KOPT-K1 (cell line): ENCODE data around the gene KCNN2.

Source experiments
- H3K27ac ChIP-seq: fragments of 200-600 bp; sonication (generic); 2 replicates; pipeline ENCODE4 v1.5.1; 2016; ENCODE audit warnings: antibody characterized with exemption, mild to moderate bottlenecking, low read depth, low read length; ENCODE audit not compliant: poor library complexity, severe bottlenecking
- H3K36me3 ChIP-seq: fragments of 200-600 bp; sonication (generic); 2 replicates; pipeline ENCODE4 v1.5.1; 2017; ENCODE audit warnings: antibody characterized with exemption, mild to moderate bottlenecking, low read length, moderate library complexity; ENCODE audit not compliant: insufficient read depth
- H3K9me3 ChIP-seq: fragments of 200-600 bp; sonication (generic); 2 replicates; pipeline ENCODE4 v1.5.1; 2017; ENCODE audit warnings: antibody characterized with exemption, low read length, mild to moderate bottlenecking; ENCODE audit not compliant: insufficient read depth, poor library complexity, severe bottlenecking

The KCNN2 gene

DNA sequence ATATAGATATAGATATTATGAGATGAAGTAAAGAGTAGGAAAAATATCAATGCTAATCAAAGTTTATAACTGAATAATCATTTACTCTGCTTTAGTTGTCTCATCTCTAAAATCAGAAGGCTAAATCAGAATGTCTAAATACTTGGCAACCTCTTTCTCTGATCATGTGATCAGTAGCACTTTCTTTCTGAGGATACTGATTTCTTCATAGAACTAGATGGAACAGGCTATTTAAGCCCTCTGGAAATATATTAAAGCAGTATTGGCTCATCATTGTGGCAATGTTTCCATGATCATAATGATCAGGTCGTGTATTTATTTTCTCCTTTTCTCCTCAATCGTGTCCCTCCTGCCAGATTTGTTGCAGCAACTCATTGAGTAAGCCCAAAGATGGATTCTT lies 109.7 kb downstream of the KCNN2 start:
- Histone ChIP-seq H3K36me3 (no peaks in the 10 kb centered on the region), H3K9me3 (no peaks in the 10 kb centered on the region), H3K27ac (no peak overlapping the region)

DNA sequence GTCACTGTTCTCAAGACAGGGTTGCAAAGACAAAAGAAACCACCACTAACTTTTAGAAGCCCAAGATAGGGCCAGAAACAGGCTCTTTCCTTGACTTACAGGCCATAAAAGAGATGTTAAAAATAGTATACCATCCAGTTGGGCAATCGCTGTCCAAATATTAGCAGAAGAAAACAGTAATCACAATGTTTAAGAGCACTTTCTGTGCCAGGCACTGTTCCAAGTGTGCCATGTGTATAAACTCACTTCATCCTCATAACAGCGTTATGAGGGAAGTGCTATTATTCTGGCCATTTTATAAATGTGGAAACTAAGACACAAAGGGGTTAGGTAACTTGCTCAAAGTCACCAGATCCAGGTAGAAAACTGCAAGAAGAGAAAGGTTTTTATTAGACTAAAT lies 111.7 kb downstream of the KCNN2 start:
- no peaks in the 10 kb centered on the region for H3K9me3 ChIP-seq
- no peak overlapping the region for H3K27ac ChIP-seq

DNA sequence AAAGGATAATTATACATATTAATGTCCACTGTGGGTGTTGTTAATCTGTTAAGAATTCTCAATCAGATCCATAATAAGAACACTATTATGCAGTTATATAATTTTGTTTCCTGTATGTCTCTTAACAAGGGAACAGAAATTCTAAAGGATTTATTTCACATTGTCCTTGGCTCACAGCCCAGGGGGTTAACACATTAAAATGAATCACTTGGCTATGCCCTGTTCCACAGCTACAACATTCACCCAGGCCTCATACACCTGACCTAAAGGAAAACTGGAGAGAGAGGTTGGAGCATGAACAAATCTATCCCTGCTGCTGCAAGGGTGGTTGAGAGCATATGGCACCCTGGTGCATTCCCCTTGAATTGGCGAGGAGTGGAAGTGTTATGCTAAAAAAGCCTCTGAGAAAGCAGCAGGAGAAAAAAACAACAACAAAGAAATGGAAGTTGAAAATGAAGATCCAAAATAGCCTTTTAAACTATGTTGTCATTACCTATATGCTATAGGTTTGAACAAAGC lies 116.0 kb downstream of the KCNN2 start:
- Histone ChIP-seq H3K27ac (no peak overlapping the region), H3K36me3 (no peaks in the 10 kb centered on the region), H3K9me3 (no peaks in the 10 kb centered on the region)

More for the DNA sequence above, 111.7 kb downstream of the KCNN2 start:
- no peaks in the 10 kb centered on the region for H3K36me3 ChIP-seq

DNA sequence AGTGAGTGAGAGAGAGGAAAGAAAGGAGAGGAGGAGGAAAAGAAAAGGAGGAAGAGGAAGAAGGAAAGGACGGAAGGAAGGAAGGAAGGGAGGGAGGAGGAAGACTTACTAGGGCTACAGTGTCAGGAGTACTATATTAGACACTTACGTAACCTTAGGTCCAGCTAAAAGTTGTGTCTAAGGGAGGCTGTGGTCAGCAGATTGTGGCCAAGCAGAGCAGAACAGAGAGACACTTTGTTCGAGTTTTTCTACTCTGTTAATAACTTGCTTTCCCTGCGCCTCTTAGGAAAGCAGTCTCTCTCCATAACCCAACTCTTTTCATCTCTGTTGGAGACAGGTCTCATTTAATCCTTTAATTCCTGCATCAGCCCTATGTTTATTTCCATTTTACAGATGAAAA lies 138.9 kb downstream of the KCNN2 start:
- H3K9me3 ChIP-seq: no peaks in the 10 kb centered on the region
- H3K36me3 ChIP-seq: no peaks in the 10 kb centered on the region
- no peak overlapping the region for H3K27ac ChIP-seq

DNA sequence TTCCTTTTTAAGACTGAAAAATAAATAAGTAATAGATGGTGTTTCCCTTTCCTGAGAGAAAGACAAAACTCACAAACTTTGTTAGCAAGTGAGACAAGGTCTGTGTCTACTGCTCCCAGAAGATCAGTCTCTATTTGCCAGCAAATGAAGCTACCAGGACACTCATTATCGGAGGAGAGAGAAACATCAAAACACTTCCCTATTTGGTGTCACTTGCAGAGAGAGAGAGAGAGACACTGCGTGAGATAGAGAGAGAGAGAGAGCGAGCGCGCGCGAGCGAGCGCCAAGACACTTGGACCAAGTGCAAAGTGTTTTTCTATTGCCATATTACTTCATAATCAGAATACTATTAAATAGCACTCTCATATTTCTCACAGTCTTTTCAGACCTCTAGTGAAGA lies 142.7 kb downstream of the KCNN2 start:
- Histone ChIP-seq H3K27ac (no peak overlapping the region), H3K36me3 (no peaks in the 10 kb centered on the region), H3K9me3 (no peaks in the 10 kb centered on the region)

DNA sequence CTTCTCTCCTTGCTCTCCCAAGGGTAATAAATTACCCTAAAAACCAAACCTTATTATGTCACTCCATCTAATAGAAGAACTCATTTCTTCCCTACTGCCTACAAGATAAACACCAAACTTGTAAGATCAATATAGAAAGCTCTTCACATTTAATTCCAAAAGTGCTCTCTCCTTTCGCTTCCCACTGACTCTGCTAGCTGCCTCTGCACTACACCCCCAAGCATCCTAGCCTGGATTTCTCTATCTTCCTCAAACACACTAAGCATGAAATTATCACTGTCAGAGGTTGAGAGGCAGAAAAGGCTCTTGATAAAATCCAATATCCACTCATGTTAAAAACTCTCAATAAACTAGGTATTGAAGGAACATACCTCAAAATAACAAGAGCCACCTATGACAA lies 162.4 kb downstream of the KCNN2 start:
- Histone ChIP-seq H3K36me3 (no peaks in the 10 kb centered on the region), H3K9me3 (no peaks in the 10 kb centered on the region), H3K27ac (no peak overlapping the region)

DNA sequence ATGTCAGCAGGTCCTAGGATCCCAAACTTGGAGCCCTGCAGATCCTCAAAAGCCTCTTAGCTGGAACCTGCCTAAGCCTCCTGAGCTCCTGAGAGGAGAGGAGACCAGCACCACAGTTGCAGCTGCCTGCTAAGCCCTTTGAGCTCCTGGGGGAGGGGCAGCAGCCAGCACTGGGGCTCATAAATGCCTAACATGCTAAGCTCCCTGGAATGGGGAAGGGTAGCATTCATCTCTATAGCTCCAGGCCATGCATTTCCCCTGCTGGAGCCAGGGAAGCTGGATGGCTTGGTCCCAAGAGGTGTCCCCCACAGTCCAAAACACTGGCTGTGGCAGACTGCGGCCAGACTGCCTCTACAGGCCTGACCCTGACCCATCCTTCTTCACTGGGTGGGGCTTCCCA lies 182.7 kb downstream of the KCNN2 start:
- Histone ChIP-seq H3K9me3 (no peaks in the 10 kb centered on the region), H3K27ac (no peak overlapping the region), H3K36me3 (no peaks in the 10 kb centered on the region)
